Mesenteric fat pad (tissue), 1 donor: ENCODE results near the gene BCAS3. TPM values are rescaled to one million over a fixed set of nuclear protein-coding genes. Genes with fewer than 3 reads are reported as not detected.
"Not testable (repeated sequence)": the region's sequence is repeated elsewhere in the genome, so short reads cannot be mapped to it uniquely, and the experiment has no call there.

ENCODE experiments used
- DNase-seq: peaks from one replicate; pipeline ENCODE4 v3.0.0-alpha.2; 2020; ENCODE audit warnings: low spot score
- total RNA-seq: library from RNA; stranded (reverse); fragmentation: NEBNext Ultra II Directional; extraction: Animal tissue kit (Norgen Biotek cat#: 25700); gene quantifications from one replicate; pipeline ENCODE4 v1.2.1, GENCODE V29; 2021
- donor health status: DM: yes; HTN: yes; CAD: no.

Gene BCAS3
- total RNA-seq, 1 donor from 2014 or later: 20.8 TPM

DNA sequence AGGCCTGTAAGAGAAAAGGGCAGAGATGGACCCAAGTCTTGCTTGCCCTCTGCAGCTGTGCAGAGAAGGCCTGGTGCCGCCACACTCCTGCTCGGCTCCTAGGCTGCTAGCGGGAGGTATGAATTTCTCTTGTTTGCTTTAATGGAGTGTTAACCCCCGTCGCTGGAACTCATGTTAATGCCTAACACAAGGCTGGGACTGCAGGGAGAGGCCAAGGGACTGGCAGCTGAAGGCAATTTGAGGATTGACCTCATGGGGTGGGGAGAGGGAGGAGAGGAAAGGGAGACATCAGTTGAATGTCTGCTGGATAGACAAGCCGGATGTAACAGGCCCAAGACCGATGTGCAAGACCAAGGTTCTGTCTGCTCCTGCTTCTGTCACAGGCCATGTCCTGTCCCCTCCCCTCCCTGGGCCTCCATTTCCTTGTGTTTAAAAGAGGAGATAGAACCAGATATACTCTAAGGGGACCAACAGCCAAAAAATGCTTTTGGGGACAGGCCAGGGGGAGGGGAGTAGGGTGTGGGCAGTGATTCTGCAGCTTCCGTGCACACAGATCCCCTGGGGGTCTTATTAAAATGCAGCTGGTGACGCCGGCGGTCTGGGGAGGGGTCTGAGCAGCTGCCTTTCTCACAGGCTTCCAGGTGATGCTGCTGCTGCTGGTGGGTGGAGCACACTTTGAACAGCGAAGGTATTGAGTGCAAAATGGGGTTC is 675.3 kb downstream of the BCAS3 start:
- no peak for DNase-seq

DNA sequence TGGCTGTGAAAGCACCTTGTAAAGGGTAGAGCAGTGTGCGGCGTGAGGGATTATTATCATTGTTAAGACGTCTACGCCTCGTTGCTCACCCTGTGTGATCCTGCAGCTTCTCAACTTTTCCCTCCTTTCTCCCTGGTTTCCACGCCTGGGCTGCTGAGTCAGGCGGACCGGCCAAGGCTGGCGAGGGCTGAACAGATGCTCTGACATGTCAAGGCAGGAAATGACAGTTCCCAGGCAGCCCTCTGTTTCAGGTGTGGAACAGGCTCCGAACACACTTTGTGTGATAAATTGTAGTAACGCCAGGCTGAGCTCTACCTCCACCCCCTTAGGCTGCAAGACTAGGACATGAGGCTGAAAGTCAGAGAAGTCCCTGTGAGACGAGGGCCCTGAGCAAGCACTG is 676.0 kb downstream of the BCAS3 start:
- DNase-seq: no peak

DNA sequence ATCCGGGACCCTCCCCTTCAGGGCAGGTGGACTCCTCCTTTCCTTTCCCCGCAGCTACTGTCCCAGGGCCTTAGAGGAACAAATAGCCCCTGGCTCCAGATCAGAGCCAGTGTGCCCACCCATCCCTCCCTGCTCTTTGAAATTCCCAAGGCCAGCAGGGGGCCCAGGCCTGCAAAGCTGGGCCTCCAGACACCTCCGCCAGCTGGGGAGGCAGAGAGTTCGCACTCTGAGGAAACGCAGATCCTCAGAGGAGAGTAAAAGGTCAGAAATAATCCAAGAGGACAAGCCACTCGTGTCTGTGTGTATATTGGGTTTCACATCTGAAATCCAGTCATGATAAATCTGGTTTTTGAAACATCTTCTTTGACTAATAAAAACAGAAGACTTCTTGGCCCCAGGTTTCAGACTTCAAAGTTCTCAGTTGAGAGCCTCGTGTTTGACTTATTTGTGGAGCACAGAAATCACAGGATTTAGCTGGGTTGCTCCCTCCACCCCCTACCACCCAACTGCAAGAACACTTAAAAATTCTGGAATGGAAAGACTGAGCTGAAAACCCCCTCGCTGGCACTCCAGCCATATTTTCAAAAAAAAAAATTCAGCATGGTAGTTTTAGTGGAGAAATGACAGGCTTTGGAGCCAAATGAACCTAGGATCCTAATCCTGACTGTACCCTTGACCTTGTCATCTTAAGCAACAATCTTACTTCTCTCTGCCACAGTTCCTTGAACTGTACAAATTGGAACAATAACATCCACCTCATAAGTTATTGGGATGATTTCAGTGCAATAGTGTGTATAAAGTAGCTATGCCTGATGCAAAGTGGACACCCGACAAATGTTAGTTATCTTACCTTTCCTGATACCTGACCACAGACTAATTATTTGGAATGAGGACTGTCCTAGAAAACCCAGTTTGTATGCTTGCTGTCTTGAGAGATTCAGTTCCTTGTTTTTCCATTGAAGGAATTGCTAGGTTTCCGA is 677.5 kb downstream of the BCAS3 start:
- DNase-seq: no peak

DNA sequence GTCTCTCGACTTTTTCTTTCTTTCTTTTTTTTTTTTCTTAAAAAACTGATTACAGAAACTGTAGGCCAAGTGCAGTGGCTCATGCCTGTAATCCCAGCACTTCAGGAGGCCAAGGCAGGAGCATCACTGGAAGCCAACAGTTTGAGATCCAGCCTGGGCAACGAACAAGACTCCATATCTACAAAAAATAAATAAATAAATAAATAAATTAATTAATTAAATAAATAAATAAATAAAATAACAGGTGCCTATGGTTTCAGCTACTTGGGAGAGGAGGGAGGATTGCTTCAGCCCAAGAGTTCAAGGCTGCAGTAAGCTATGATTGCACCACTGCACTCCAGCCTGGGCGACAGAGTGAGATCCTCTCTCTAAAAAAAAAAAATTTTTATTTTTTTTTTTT is 679.4 kb downstream of the BCAS3 start:
- DNase-seq: not testable (repeated sequence)

DNA sequence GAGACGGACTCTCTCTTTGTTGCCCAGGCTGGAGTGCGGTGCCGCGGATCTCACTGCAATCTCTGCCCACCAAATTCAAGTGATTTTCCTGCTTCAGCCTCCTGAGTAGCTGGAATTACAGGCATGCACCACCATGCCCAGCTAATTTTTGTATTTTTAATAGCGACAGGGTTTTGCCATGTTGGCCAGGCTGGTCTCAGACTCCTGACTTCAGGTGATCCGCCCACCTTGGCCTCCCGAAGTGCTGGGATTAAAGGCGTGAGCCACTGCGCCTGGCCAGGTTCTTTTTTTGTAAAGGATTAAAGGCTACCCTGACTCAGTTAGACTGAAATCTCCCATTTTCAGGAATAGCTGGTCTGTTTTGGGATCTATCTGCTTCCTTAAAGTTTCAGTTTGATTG is 681.9 kb downstream of the BCAS3 start:
- DNase-seq: not testable (repeated sequence)

DNA sequence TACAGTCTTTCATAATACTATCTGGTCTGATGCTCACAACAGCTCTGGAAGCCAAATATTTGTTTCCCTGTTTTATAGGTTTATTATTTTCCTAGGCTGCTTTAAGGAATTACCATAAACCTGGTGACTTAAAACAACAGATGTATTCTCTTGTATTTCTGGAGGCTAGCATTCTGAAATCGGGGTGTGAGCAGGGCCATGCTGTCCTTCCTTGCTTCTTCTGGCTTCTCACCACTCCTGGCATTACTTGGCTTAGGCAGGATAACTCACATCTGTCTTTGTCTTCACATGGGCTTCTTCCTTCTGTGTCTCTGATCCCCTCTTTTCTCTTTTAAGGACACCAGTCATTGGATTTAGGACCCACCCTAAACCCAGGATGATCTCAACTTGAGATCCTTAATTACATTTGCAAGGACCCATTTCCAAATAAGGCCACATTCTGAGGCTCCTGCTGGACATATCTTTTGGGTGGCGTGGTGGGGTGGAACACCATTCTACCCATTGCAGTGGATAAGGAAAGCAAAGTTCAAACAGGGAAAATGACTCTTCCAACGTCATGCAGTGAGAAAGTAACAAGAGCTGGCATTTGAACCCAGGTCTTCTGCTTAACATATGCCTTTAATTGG is 682.8 kb downstream of the BCAS3 start:
- DNase-seq: no peak

DNA sequence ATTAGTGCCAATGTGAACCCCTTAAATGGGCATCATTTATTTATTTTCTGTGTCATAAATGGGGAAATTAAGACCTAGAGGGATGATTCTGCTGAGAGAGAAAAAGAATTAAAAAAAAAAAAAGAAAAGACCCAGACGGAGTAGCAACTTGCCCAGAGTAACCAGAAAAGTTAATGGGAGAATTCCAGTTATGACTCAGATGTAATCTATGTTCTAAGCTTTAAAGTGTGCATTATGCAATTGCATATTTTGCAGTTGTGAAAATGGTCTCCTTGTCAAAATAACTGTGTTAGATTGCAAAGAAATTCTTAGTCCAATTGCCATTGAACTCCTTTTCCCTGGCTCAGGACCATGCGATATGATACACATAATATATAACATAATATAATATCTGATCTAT is 683.4 kb downstream of the BCAS3 start:
- DNase-seq: no peak

DNA sequence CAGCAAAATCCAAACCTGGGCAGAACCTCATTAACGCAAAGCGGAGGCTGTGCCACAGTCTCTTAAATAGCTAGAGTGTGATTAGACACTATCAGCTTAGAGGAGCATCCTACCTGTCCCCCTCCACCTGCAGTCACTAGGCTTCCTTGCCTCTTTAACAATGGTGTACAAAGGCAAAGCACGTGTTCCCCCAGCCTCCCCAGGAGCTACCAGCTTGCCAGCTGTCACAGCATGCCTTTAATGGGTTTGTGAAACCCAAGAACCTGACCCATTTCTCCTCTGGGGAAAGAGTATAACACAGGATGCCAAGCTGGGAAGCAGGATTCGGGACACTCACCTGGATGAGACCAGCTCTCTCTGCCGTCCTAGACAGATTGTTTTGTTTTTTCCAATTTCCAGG is 684.7 kb downstream of the BCAS3 start:
- DNase-seq: no peak

DNA sequence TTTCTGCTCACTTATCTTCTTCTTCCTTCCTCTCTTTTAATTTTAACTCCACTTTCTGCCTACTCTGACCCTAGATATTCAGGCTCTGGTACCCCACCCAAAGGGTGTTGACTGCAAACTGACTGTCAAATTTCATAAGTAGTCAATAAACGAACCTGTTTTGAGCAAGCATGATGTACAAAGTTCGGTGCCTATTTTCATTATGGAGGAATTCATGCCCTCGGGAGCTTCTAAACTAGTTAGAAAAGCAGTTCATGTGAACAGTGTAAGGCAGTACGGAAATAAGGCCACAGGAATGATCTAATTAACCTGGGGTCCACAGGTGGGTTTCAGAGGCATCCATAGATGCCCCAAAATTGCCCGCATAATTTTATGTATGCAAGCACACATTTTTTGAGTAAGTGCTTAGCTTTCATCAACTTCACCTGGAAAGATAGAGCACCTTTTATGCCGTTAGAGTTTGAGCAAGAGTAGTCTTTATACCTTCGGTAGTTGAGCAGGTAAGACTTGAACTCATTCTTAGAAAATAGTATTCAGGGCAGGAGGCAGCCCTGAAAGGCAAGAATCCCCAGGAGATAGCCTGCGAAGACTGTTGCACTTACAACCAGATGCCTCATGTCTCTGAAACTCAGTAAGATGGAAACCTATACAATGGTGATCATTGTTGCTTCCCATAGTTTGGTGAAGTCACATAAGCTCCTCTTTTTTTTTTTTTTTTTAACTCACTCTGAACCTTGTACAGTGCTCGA is 685.4 kb downstream of the BCAS3 start:
- no peak for DNase-seq

DNA sequence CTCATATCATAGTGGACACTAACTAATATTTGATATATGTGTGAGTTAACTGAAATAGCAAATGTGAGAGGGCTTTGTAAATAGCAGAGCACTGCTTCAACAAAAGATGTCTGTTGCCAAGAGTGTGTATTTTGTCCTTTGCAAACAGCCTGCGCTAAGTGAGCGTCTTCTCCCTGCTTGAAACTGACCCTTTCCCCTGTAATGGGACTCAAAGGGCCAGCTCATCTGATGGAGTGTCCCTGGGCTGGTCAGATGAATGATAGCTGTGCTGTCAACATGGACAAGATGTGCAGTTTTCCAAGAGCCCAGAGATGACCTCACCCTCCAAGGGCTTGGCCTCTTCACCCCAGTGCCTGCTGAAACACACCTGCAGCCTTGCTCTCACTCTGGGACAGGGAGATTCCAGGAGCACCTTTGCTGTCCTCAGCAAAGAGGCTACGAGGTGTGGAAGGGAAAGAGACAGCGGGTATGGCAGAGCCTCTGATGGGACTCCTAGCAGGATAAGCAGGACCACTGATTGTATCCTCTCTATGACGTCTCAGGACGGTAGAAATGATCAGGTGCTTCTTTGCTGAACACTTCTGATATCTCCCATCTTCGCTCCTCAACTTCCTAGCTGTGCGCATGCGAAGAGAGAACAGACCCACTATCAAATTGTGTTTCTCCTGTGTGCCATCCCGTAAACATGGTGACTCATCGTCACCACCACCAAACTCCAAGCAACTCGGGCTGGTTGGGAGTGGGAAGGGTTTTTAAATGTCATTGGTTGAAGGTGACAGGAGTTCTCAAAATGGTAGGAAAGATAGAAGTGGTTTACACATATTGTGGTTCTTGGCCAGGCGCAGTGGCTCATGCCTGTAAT is 686.2 kb downstream of the BCAS3 start:
- DNase-seq: no peak

DNA sequence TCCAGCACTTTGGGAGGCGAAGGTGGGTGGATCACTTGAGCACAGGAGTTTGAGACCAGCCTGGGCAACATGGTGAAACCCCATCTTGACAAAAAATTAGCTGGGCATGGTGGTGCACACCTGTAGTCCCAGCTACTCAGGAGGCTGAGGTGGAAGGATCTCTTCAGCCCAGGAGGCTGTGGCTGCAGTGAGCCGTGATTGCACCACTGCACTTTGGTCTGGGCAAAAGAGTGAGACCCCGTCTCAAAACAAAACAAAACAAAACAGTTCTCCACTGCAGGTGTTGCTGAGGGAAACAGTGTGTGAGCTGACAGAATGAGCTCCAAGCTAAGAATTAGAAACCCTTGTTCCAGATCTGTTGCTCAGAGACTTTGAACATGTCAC is 686.8 kb downstream of the BCAS3 start:
- DNase-seq: no peak

DNA sequence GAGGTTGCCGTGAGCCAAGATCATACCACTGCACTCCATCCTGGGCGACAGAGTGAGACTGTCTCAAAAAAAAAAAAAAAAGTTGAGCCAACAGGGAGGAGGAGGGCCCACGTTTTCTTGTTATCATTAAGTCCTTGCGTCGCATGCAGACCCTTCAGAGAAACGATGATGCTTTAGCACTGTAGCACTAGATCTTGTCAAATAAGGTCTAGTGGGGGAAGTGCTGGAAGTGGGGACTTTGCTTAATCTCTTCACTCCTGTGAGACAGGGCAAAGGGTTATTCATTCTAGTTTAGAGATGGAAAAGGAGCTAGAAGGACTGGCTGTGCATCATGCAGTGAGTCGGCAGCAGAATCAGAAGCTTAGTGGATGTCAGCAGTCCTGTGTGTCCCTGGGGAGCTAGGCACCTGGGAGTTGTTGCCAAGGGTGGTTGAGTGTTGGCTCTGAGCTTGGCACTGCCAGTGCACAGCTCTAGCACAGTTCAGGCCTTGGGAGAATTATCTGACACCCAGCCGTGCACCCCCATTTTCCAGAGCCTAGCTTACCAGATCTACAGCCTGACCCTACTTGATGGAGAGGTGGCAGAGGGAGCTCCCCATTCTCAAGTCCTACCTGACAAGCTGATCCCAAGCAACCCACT is 688.5 kb downstream of the BCAS3 start:
- no peak for DNase-seq

DNA sequence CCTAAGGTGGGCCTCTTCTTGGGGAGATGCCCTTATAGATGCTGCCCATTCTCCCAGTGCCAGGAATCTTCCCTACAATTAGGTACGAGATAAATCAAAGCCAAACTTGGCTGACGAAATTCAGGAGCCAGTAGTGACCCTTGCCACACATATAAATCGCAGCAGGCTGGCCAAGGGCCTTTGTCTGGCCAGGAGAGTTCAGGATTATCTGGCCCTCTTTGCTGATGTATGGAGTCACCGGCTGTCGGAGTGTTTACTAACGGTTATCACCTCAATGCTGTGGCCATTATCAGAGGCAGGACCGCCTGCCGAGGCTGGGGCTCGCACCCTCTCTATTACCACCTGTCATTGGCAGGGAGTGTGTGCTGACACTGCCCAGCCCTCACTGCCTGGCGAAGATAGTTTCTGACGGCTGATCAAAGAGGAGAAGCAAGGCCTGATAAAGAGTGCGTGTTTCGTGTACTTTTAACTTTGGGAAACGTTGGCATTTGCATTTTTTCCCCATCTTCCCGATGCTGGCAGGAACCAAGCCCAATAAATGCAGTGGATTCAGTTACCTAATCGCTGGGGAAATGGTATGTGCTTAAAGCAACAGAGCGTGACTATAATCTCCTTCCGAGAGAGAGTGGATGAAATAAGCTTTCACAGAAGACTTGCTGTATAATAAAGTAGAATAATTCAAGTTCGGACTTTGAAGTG is 689.2 kb downstream of the BCAS3 start:
- DNase-seq: no peak

DNA sequence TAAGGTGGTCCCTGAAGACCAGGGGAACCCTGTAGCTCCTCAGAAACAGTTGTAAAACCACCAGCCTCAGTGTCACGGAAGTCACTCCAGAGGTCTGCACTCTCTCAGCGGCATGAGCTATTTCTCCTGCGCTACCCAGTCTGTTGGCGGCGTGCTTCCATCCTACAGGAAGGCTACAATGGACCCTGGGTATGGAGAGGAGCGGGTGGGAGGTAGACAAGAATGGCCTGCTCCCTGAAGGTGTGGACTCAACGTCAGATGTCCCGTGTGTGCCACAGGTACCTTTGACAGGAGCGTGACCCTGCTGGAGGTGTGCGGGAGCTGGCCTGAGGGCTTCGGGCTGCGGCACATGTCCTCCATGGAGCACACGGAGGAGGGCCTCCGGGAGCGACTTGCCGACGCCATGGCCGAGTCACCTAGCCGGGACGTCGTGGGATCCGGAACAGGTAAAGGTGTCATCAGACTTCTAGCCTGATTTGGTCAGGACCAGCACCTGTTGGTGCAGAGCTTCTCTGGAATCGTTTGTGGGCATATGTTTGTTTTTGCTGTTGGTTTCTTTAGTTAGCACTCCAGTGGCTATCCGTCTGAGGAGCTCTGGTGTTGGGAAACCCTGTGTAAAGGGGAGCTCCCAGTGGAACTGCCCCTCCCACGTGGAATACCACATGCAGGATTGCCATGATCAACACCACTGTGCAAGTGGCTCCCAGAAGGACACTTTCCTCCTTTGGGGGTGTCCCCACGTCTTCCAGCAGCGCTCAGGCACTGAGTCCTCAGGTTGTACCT is 690.6 kb downstream of the BCAS3 start:
- DNase-seq: no peak

DNA sequence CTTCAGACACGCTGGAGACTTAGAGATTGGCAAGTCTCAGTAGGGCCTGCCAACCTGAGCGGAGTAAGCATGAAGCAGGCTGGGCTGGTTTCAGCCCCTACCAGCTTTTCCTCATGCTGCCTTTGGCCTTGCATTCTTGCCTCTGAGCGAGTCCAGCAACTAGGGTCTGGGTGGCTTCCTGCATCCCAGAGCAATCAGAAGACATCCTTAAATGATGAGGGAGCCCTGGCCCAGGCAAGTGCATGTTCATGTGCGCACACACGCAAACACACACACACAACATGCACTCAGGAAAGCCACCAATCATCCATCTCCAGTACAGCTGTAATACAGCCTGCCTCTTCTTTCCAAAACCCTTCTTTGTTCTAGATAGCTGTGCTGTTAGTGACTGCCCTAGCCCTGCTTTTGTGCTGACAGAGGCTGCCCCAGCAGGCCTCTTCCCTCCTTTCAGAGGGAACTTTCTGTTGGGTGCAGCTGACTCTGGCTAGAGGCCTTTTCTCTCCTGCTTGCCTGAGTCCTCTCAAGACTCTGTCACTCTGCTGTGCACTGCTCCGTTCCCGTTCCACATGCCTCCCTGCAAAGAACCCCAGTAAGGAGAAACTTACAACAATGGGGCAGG is 691.3 kb downstream of the BCAS3 start:
- no peak for DNase-seq

DNA sequence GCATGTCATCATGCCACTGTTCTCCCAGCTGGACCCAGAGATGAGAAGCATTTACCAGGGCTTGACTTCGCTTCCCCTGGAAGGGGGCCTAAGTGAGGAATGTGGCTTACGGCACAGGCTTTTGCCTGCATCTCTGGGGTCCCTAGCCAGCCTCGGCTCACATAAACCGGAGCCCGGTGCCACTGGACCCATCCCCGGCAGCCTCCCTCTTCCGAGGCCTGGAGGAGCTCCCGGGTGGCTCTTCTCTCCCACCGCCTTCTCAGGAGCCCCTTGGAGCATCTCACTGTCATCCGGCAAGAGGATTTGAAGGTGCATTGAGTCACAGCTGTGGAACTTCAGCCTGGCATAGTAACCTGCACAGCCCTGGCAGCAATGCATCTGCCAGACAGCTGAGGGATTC is 692.1 kb downstream of the BCAS3 start:
- DNase-seq: no peak

DNA sequence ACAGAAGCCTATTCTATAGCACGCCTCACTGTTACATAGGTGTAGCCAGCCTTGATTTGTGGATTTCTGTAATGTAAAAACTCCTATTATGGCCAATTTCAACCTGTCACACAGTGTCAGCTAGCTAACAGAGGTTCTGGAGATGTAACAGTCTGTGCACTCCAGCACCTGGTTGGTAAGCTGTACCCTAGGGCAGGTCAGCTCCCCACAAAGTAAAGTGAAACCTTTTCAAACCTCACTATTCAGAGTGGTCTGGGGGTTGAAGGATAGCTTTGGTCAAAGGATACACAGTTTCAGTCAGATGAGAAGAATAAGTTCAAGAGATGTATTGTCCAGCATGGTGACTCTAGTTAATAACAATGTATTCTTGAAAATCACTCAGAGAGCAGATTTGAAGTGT is 693.5 kb downstream of the BCAS3 start:
- no peak for DNase-seq

DNA sequence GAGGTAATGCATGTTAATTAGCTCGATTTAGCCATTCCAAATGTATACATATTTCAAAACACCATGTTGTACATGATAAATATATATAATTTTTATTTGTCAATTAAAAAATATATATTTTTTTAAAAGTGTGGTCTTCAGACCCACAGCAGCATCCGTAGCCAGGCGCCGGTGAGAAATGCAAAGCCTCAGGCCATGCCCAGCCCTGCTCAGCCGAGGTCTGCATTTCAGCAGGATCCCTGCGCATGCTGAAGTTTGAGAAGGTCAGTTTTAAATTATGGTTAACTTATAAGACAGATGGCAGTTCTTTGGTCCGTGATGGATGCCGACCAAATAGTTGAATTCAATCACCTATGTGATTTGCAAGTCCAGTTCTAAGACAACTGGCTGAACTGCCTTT is 694.0 kb downstream of the BCAS3 start:
- DNase-seq: no peak
